Neutrophil (primary cell): Measurements from ENCODE around the gene SMC6.

Experiments used
- H3K27ac ChIP-seq: fragments of 200-600 bp; sonication (generic); 2 replicates; pipeline ENCODE4 v1.5.1; 2016; ENCODE audit warnings: mild to moderate bottlenecking, moderate library complexity
- H3K27me3 ChIP-seq: fragments of 200-600 bp; sonication (generic); 2 replicates; pipeline ENCODE4 v1.6.0; 2016; ENCODE audit warnings: mild to moderate bottlenecking
- H3K36me3 ChIP-seq: fragments of 200-600 bp; sonication (generic); 2 replicates; pipeline ENCODE4 v1.5.1; 2017
- H3K4me1 ChIP-seq, 2 experiments: fragments of 200-600 bp in 1 of 2; sonication (generic) in 1 of 2; 1 replicate in 1 of 2; 2 replicates in 1 of 2; pipeline versions ENCODE4 v1.5.1 to v1.6.1; 2013 to 2016; ENCODE audit warnings: low read depth in 1 of 2, low read length in 1 of 2, mild to moderate bottlenecking in 1 of 2, moderate library complexity in 1 of 2; ENCODE audit not compliant: control insufficient read depth in 1 of 2, insufficient read depth in 1 of 2
- H3K4me3 ChIP-seq, 2 experiments: fragments of 200-600 bp in 1 of 2; sonication (generic) in 1 of 2; 1 replicate in 1 of 2; 2 replicates in 1 of 2; pipeline ENCODE4 v1.5.1; 2013 to 2016; ENCODE audit warnings: low read depth in 1 of 2, low read length in 1 of 2, mild to moderate bottlenecking in 1 of 2, moderate library complexity in 1 of 2
- H3K9me3 ChIP-seq: fragments of 200-600 bp; sonication (generic); 2 replicates; pipeline ENCODE4 v1.5.1; 2016
- CTCF ChIP-seq: fragments of 200-600 bp; sonication (generic); IDR thresholded peaks from 2 replicates; pipeline ENCODE4 v1.5.1; 2016; ENCODE audit warnings: antibody characterized with exemption

Gene SMC6

GRCh38 chr2:17664534-17664933, 89.1 kb downstream of the SMC6 start:
- Histone ChIP-seq H3K27ac (no peak overlapping the region), H3K4me3 (no peak overlapping the region), H3K9me3 (no peaks in the 10 kb centered on the region), H3K27me3 (no peaks in the 10 kb centered on the region), H3K36me3 (peaks cover 43% of the 10 kb centered on the region), H3K4me1 (no peaks in the 10 kb centered on the region)
- no peak for TF ChIP-seq CTCF

GRCh38 chr2:17662723-17663122, 90.9 kb downstream of the SMC6 start:
- peaks cover 31% of the 10 kb centered on the region for H3K36me3 ChIP-seq
- H3K27ac ChIP-seq: no peak overlapping the region
- H3K9me3 ChIP-seq: no peaks in the 10 kb centered on the region
- no peaks in the 10 kb centered on the region for H3K27me3 ChIP-seq
- no peak for TF ChIP-seq CTCF
- H3K4me1 ChIP-seq: no peaks in the 10 kb centered on the region
- H3K4me3 ChIP-seq: no peak overlapping the region

GRCh38 chr2:17661460-17661859, 92.2 kb downstream of the SMC6 start:
- TF ChIP-seq CTCF: no peak
- Histone ChIP-seq H3K36me3 (peaks cover 24% of the 10 kb centered on the region), H3K27ac (no peak overlapping the region), H3K4me1 (no peaks in the 10 kb centered on the region), H3K9me3 (no peaks in the 10 kb centered on the region), H3K4me3 (no peak overlapping the region), H3K27me3 (no peaks in the 10 kb centered on the region)

GRCh38 chr2:17660219-17660618, 93.4 kb downstream of the SMC6 start:
- Histone ChIP-seq H3K9me3 (no peaks in the 10 kb centered on the region), H3K36me3 (peaks cover 21% of the 10 kb centered on the region), H3K27me3 (no peaks in the 10 kb centered on the region)

GRCh38 chr2:17658251-17658843, 95.3 kb downstream of the SMC6 start:
- no peaks in the 10 kb centered on the region for H3K9me3 ChIP-seq
- no peaks in the 10 kb centered on the region for H3K27me3 ChIP-seq
- no peaks in the 10 kb centered on the region for H3K4me1 ChIP-seq
- no peak for TF ChIP-seq CTCF
- no peak overlapping the region for H3K4me3 ChIP-seq
- no peak overlapping the region for H3K27ac ChIP-seq
- peaks cover 4% of the 10 kb centered on the region for H3K36me3 ChIP-seq

More at GRCh38 chr2:17660219-17660618, 93.4 kb downstream of the SMC6 start:
- H3K4me3 ChIP-seq: no peak overlapping the region
- no peak overlapping the region for H3K27ac ChIP-seq
- no peak for TF ChIP-seq CTCF
- H3K4me1 ChIP-seq: no peaks in the 10 kb centered on the region
